Measurements from ENCODE around the gene PDZK1IP1.

Gene PDZK1IP1

DNA sequence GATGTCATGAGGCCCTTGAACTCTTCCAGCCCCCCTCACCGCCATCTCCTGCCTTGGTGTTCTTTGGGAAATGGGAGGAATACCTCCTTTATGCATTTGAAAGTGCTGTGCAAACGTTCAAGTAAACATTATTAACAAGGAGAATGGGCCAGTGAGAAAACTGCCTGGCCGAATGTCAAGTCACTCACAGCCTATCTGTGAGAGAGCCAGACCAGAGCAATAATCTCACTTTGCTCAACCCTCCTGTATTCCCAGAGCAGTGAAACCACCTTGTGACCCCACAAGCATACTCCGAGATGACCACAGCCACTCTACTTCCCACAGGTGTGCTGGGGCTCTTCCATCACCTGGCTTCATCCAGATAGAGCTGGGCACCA lies 37.0 kb upstream of the PDZK1IP1 start:
- no peaks in the 10 kb centered on the region for H3K36me3 Mint-ChIP-seq
- no peak overlapping the region for H3K27ac Mint-ChIP-seq
- peaks cover 30% of the 10 kb centered on the region for H3K27me3 Mint-ChIP-seq
- no peaks in the 10 kb centered on the region for H3K9me3 Mint-ChIP-seq
- no peak overlapping the region for H3K4me3 Mint-ChIP-seq
- peaks cover 32% of the 10 kb centered on the region for H3K4me1 Mint-ChIP-seq
- no peak for ATAC-seq

DNA sequence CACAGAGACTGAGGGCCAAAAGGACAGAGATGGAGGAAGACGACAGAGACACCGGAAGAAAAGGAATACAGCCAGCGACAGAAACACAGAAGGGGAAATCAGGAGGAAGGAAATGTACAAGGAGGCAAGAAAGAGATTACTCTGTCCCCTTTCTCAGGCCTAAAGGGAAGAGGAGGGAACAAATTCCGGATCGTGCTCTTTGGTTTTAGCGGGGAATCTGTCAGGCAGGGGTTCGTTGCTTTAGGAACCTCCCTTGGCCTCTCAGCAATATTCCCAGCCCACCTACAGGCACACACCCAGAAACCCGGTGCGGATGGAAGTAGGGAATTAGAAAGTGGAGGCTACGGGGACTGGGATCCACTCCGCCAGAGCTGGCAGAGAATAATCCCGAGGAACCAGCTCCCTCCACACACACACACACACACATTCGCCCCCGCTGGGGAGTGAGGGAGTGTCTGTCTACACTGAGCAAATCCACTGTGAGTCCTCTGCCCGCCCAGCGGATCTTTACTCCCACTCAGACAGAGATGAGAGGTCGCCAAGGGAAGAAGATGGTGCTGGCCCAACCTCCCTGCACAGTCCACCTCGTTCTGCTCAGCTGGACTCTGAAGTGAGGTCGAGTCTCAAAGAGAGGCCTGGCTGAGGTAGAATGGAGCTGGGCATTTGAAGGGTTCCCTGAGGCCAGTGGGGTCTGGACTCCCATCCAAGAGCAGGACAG lies 36.4 kb upstream of the PDZK1IP1 start:
- H3K4me3 Mint-ChIP-seq, result peak overlapping the region; percentile 25
- peaks cover 26% of the 10 kb centered on the region for H3K4me1 Mint-ChIP-seq
- no peak overlapping the region for H3K27ac Mint-ChIP-seq
- H3K9me3 Mint-ChIP-seq, result no peaks in the 10 kb centered on the region
- H3K27me3 Mint-ChIP-seq, result peaks cover 25% of the 10 kb centered on the region
- no peak for ATAC-seq
- H3K36me3 Mint-ChIP-seq, result no peaks in the 10 kb centered on the region

DNA sequence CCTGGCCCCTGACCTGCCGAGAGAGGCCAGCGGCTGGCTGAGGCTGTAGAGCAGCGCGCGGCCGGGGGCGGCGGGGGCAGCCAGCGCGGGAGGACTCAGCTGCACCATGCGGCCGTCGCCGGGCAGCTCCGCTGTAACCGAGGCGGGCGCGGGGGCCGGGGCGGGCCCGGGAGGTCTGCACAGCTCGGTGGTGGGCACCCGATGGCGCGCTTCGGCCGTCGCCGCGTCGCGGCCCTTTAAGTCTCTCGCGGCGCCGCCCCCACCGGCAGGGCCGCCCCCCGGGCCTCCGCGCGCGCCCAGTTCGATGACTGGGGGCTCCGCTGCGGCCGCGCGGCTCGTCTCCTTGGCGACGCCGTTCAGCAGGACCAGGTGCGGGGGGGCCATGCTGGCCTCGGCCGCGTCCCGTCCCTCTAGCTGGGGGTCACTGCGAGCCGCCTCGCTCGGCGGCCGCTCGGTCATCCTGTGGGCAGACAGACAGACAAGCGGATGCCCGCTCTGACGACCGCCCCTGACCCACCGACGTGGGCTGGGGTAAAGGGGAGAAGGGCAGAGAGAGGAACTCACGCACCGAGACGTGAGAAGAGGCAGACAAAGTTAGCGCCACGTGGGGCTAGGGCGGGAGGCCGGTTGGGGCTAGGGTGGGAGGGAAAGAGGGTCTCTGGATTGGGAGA lies 35.7 kb upstream of the PDZK1IP1 start:
- Mint-ChIP-seq H3K4me1 (peaks cover 20% of the 10 kb centered on the region), H3K27ac (no peak overlapping the region), H3K4me3 (peak overlapping the region; percentile 25), H3K27me3 (peaks cover 17% of the 10 kb centered on the region), H3K36me3 (no peaks in the 10 kb centered on the region), H3K9me3 (no peaks in the 10 kb centered on the region)
- no peak for ATAC-seq

DNA sequence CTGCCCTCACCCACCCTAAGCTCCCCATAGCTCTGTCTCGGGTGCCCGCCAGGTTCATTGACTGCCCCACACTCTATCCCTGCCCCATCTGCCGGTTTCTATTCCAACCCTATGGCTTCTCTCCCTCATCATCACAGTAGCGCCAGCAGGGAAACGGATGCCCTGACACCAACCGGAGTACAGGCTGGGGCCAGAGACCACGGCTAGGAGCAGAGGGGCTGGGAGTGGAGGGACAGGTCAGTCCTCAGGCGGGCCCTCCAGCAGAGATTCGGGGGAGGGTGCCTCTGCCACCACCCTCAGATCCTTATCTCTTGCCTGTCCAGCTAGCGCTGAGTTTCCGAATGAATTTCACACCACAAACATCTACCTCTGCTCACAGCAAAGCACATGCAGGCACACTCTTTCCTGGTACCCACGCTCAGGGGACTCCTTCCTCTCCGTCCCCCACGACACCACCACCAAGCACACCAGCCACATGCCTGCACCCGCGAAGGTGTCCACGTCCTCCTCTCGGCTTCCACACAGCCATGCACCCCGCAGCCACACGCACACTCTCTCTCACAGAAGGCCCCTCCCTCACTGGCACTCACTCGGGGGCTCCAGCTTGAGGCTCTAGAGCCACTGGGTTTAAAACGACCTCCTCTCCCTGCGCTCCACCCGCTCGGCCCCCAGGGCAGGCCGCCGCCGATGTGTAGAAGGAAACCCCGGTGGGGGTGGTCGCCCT lies 35.0 kb upstream of the PDZK1IP1 start:
- peaks cover 15% of the 10 kb centered on the region for H3K4me1 Mint-ChIP-seq
- H3K9me3 Mint-ChIP-seq, result no peaks in the 10 kb centered on the region
- H3K27ac Mint-ChIP-seq, result no peak overlapping the region
- H3K4me3 Mint-ChIP-seq, result no peak overlapping the region
- ATAC-seq, result peak; percentile 36
- H3K27me3 Mint-ChIP-seq, result peaks cover 10% of the 10 kb centered on the region
- H3K36me3 Mint-ChIP-seq, result no peaks in the 10 kb centered on the region

DNA sequence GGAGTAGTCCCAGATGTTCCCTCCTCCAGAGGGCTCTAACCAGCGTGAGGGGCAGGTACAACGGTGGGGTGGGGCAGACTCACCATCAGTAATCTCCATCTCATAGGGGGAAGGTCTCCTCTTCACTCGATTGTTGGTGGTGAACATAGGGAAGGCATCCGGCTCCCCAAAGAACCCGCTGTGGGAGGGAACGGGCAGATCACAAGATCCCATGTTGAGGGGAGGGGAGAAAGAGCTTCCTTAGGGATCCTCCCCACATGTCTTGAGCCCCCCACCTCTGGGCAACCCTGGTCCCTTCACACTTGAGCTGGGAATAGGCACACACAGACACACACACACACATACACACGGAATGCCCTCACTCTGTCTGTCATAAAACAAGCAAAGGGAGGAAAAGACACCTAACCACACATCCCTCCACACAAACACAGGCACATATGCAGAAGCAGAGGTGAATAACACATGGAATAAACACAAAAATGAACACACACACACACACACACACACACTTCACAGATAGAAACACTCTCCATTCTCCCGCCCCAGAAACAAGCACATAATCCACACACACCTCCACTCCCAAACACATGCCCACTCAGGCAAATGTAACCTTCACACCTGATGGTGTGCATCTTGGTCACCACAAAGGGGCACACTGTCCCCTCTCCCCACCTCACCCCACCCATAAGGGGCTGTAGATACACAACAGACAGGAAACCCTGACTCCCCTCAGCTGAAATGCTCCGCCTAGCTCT lies 34.3 kb upstream of the PDZK1IP1 start:
- no peaks in the 10 kb centered on the region for H3K36me3 Mint-ChIP-seq
- H3K27ac Mint-ChIP-seq, result no peak overlapping the region
- no peak overlapping the region for H3K4me3 Mint-ChIP-seq
- peaks cover 3% of the 10 kb centered on the region for H3K27me3 Mint-ChIP-seq
- H3K4me1 Mint-ChIP-seq, result peaks cover 8% of the 10 kb centered on the region
- H3K9me3 Mint-ChIP-seq, result no peaks in the 10 kb centered on the region
- no peak for ATAC-seq

DNA sequence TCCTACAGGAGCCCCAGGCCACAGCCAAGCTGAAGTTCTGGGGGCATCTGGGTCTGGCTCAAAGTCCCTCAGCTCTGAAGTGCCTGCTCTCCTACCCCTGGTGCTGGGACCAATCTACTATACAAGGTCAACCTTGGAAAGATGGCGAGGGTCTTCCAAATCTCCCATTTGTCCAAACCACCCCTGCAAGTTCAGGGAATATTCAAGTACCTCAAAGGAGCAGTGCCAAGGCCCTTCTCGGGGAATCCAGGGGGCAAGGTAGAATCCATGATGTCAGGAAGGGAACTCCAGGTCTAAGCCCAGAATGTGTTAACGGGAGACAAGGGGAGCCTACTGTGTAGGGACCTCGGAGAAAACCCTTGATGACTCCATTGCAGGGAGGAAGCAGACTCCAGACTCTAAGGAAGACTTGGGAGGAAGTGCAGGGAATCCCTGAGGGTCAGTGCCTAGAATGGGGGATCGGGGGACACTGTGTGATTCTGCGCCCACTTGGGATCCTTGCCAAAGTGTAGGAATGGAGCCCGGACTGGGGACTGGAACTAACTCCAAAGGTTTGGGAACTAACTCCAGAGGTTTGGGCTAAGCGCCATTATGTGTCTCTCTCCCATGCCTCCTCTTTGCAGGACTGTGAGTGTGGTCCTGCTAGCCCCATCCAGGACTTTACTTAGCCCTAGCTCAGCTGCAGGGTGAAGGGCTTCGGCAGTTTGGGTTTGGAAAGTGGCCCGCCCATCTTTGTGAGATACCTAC lies 33.5 kb upstream of the PDZK1IP1 start:
- peaks cover 6% of the 10 kb centered on the region for H3K4me1 Mint-ChIP-seq
- H3K9me3 Mint-ChIP-seq, result no peaks in the 10 kb centered on the region
- H3K27ac Mint-ChIP-seq, result no peak overlapping the region
- no peak for ATAC-seq
- no peaks in the 10 kb centered on the region for H3K36me3 Mint-ChIP-seq
- no peaks in the 10 kb centered on the region for H3K27me3 Mint-ChIP-seq
- no peak overlapping the region for H3K4me3 Mint-ChIP-seq

DNA sequence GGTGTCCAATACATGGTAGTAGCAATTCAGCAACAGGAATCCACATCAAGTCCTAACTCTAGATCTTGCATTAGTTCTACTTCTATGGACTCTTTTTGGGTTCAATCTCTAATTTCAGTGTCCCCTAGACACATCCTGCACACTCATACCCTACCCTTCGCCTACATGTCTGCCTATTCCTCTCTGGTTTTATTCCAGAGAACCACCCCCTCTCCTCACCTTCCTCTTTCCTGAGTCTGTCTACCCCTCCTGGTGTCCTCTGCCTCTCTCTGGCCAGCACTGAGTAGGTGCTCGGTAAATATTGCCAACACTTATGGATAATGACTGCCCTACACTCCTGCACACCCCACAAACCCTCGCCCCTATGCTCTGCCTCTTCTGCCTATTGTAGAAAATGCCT lies 32.6 kb upstream of the PDZK1IP1 start:
- no peak overlapping the region for H3K27ac Mint-ChIP-seq
- H3K4me1 Mint-ChIP-seq, result peaks cover 6% of the 10 kb centered on the region
- no peaks in the 10 kb centered on the region for H3K36me3 Mint-ChIP-seq
- no peaks in the 10 kb centered on the region for H3K9me3 Mint-ChIP-seq
- ATAC-seq, result no peak
- H3K4me3 Mint-ChIP-seq, result no peak overlapping the region
- no peaks in the 10 kb centered on the region for H3K27me3 Mint-ChIP-seq

DNA sequence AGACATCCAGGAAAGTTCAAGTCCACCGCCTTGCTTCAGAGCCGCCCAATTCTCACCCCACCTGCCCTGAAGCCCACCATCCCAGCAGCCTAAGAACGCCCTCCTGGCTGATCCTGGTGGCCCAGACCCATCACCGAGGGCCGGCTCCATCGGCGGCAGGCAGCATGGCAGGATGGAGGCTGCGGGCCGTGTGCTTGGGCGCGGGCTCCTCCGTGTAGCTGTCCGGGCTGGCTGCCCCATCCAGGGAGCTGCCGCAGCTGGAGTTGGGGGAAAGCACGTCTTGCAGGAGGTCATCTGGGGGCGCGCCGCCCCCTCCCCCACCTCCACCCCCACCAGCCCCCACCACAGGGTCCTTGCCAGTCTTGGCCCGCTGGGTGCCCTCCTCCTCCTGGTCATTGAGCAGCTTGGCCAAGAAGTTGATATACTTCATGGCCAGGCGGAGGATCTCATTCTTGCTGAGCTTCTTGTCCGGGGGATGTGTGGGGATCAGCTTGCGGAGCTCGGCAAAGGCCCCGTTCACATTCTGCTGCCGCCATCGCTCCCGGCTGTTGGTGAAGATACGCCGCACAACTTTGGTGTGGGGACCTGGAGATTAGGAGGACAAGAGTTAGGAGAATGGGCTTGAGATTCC lies 29.9 kb upstream of the PDZK1IP1 start:
- Mint-ChIP-seq H3K36me3 (no peaks in the 10 kb centered on the region), H3K4me1 (no peaks in the 10 kb centered on the region), H3K27ac (no peak overlapping the region), H3K9me3 (no peaks in the 10 kb centered on the region), H3K4me3 (no peak overlapping the region), H3K27me3 (no peaks in the 10 kb centered on the region)
- ATAC-seq, result no peak

DNA sequence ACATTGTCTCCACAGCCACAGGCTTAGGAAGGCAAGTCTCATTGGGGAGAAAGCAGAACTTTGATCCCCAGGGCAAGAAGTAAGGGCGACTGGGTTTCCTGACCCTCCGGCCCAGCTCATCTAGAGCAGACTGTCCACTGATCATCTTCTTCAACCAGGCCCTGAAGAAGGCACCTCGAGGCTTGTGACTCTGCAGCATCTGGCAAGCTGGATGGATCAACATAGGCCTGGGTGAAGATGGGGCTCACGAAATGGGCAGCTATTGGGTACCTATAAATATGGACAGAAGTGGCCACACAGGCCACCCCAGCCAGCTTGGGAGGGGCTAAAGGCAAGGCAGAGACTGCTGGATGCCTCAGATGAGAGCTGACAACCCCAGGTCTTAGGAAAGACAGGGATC lies 29.2 kb upstream of the PDZK1IP1 start:
- H3K9me3 Mint-ChIP-seq, result no peaks in the 10 kb centered on the region
- ATAC-seq, result no peak

DNA sequence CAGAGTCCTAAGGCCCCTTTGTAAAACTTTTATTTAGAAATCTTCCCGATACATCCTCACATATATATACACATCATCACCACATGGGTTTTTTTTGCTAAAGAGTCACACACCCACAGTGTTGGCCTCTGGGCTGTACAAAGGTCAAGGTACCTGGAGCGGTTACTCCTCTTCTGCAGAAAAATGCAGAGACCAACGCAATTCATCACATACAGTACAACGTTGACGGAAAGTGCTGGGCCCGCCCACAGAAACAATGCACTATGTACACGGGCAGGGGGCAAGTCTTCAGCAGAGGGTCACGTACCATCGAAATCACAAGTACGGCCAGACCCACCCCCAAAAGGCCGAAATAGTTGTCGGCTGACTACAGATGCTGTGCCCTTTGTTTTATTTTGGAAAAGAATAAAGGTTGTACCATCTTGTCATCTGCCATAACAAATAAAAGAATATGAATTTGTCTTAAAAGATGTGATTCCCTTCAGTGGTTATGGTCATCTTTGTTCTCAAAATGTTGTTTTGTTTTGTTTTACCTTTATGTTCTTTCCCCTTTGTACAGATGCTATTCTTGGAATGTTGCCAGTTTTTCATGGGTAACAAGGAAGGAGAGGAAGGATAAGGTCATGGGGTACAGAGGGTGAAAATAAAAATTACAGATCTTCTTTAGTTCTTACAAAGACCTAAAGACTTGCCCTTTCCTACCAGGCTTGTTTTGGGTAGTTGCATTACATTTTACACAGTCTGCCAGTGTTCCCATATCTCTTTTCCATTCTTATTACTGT lies 26.6 kb upstream of the PDZK1IP1 start:
- H3K4me1 Mint-ChIP-seq, result no peaks in the 10 kb centered on the region

More for the DNA sequence above, 29.2 kb upstream of the PDZK1IP1 start:
- Mint-ChIP-seq H3K27ac (no peak overlapping the region), H3K36me3 (no peaks in the 10 kb centered on the region), H3K4me3 (no peak overlapping the region), H3K4me1 (no peaks in the 10 kb centered on the region), H3K27me3 (no peaks in the 10 kb centered on the region)

DNA sequence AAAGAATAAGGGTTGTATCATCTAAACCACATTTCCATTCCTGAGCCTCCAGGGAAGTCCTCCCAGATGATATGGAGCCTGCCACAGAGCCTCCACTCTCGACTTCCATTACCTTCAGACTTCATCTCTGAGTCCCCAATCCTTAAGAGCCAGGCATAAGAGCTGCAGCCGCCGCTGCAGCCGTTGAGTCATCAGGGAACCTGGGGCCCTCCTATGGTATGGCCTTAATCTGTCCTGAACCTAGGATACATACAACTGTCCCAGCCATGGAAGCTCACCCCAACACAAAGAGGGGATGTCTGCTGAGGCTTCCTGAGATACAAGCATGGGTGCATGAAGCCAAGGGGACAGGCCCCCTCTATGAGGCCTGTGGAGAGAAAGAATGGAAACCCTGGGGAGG lies 25.9 kb upstream of the PDZK1IP1 start:
- Mint-ChIP-seq H3K27ac (no peak overlapping the region), H3K4me1 (no peaks in the 10 kb centered on the region)
- ATAC-seq, result no peak

More for the DNA sequence above, 26.6 kb upstream of the PDZK1IP1 start:
- H3K9me3 Mint-ChIP-seq, result no peaks in the 10 kb centered on the region
- H3K36me3 Mint-ChIP-seq, result no peaks in the 10 kb centered on the region
- no peak for ATAC-seq
- no peak overlapping the region for H3K4me3 Mint-ChIP-seq
- H3K27ac Mint-ChIP-seq, result no peak overlapping the region
- H3K27me3 Mint-ChIP-seq, result no peaks in the 10 kb centered on the region

DNA sequence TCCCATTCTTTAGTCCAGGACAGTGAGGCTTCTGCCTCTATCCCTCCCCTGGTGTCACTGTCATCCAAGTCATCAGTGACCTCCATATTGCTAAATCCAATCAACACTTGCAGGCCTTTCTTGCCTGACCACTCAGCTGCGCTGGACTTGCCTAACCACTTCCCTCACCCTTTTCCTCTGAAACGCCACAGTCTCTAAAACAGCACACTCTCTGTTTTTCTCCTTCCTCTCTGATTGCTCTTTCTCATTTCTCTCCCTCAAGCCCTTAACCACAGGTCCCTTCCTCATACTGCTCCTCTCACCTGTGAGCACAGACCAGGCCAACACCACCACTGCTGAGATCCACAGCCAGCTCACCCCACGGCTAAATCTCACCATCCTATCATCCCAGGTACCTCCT lies 24.7 kb upstream of the PDZK1IP1 start:
- Mint-ChIP-seq H3K27ac (no peak overlapping the region), H3K4me1 (no peaks in the 10 kb centered on the region), H3K27me3 (peaks cover 9% of the 10 kb centered on the region), H3K9me3 (no peaks in the 10 kb centered on the region), H3K4me3 (no peak overlapping the region), H3K36me3 (no peaks in the 10 kb centered on the region)
- no peak for ATAC-seq

More for the DNA sequence above, 25.9 kb upstream of the PDZK1IP1 start:
- H3K4me3 Mint-ChIP-seq, result no peak overlapping the region
- H3K27me3 Mint-ChIP-seq, result peaks cover 3% of the 10 kb centered on the region
- no peaks in the 10 kb centered on the region for H3K36me3 Mint-ChIP-seq
- no peaks in the 10 kb centered on the region for H3K9me3 Mint-ChIP-seq

DNA sequence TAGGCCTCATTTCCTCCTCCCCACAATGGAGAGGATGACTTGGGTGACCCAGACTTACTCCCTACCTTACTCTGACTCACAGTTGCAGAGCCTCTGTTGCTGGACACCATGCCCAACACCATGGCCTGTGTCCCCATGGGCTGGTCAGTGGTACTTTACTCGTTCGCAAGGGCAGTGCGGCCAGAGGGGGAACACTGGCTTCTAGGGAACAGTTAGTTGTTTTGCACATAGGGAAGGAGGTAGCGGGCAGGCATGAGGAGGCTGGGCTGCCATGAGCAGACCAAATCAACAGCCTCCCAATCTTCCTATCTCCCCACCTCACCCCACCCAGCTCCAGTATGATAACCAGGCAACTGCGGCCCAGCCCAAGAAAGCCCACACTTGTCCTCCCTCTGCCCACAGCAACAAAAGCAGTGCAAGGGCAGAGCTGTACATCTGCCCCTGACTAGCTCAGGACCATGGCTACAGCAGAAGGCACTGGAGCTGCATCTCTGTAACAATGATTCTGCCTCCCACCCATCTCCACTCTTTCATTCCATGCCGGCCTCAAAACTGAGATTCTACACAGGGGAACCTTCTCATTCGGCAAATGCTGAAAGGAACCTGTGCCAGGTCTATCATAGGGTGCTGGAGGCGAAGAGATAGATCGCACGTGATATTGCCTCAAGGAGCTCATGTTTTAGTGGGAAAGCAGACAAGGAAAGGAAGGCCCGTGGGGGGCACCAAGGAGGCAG lies 23.6 kb upstream of the PDZK1IP1 start:
- Mint-ChIP-seq H3K36me3 (no peaks in the 10 kb centered on the region), H3K27ac (no peak overlapping the region), H3K4me1 (no peaks in the 10 kb centered on the region), H3K9me3 (no peaks in the 10 kb centered on the region), H3K4me3 (no peak overlapping the region), H3K27me3 (peaks cover 19% of the 10 kb centered on the region)
- ATAC-seq, result no peak

All from stimulated activated memory B cell treated with anti-CD40 and anti-IgM and Interleukin-4, amounts not matched to agents 10 μg/mL and 1 μg/mL and 100 μg/mL, for 72 hours (primary cell).